PC-9 (cell line): ENCODE results near the gene SV2C. TPM values are rescaled to one million over a fixed set of nuclear protein-coding genes. Genes with fewer than 3 reads are reported as not detected.

Experiments used
- BruUV-seq: library from RNA; stranded (reverse); fragments of 400-500 nt; replicated peaks from 2 replicates; lab custom pipeline; 2021; lab: Mats Ljungman, UMichigan
- CTCF ChIA-PET: fragments of 300-600 bp; sonication (Branson Sonifier 250); formaldehyde crosslinking; loops from one replicate; lab custom pipeline; 2022; ENCODE audit warnings: antibody characterized with exemption; lab: Charles Lee
- POLR2A ChIA-PET: fragments of 300-600 bp; sonication (Branson Sonifier 250); formaldehyde crosslinking; loops from one replicate; lab custom pipeline; 2022; ENCODE audit warnings: antibody characterized with exemption; ENCODE audit not compliant: unreplicated experiment; lab: Charles Lee
- DNase-seq, 2 experiments: peaks; one replicate each; pipeline versions ENCODE4 v3.0.0 to v3.0.0-alpha.2; 2015 to 2022; ENCODE audit warnings: mixed read lengths in 1 of 2
- H2AFZ ChIP-seq: fragments of 200-600 bp; sonication (generic); 2 replicates; pipeline ENCODE4 v1.8.1; 2017; ENCODE audit warnings: antibody characterized with exemption
- H3F3A ChIP-seq: fragments of 200-600 bp; sonication (generic); 2 replicates; pipeline ENCODE4 v1.8.1; 2017; ENCODE audit warnings: antibody characterized with exemption, mild to moderate bottlenecking, low read depth; ENCODE audit not compliant: insufficient read depth
- H3K27ac ChIP-seq: fragments of 200-600 bp; sonication (generic); 2 replicates; pipeline ENCODE4 v1.6.1; 2016; ENCODE audit warnings: mixed run types
- H3K27me3 ChIP-seq: fragments of 200-600 bp; sonication (generic); 2 replicates; pipeline ENCODE4 v1.6.1; 2016; ENCODE audit warnings: low read depth, mixed run types; ENCODE audit not compliant: insufficient read depth
- H3K36me3 ChIP-seq: fragments of 200-600 bp; sonication (generic); 2 replicates; pipeline ENCODE4 v1.6.1; 2016; ENCODE audit warnings: low read depth, mixed run types
- H3K4me1 ChIP-seq: fragments of 200-600 bp; sonication (generic); replicated peaks from 2 replicates; pipeline ENCODE4 v1.6.1; 2016; ENCODE audit warnings: mixed run types; ENCODE audit not compliant: insufficient read depth
- H3K4me2 ChIP-seq: fragments of 200-600 bp; sonication (generic); 2 replicates; pipeline ENCODE4 v1.6.1; 2017; ENCODE audit warnings: mixed run types
- H3K4me3 ChIP-seq: fragments of 200-600 bp; sonication (generic); 2 replicates; pipeline ENCODE4 v1.6.1; 2016; ENCODE audit warnings: mixed run types
- H3K79me2 ChIP-seq: fragments of 200-600 bp; sonication (generic); 2 replicates; pipeline ENCODE4 v1.6.1; 2017; ENCODE audit warnings: low read depth, mixed run types
- H3K9me2 ChIP-seq: fragments of 200-600 bp; sonication (generic); 2 replicates; pipeline ENCODE4 v1.8.1; 2017; ENCODE audit warnings: mild to moderate bottlenecking; ENCODE audit not compliant: insufficient read depth
- H3K9me3 ChIP-seq: fragments of 200-600 bp; sonication (generic); 2 replicates; pipeline ENCODE4 v1.8.1; 2016; ENCODE audit warnings: low read depth; ENCODE audit not compliant: insufficient read depth
- H4K20me1 ChIP-seq: fragments of 200-600 bp; sonication (generic); 2 replicates; pipeline ENCODE4 v1.8.1; 2017; ENCODE audit not compliant: insufficient read depth
- EZH2 ChIP-seq: fragments of 200-600 bp; sonication (generic); IDR thresholded peaks from 2 replicates; pipeline ENCODE4 v1.8.0; 2017; ENCODE audit warnings: antibody characterized with exemption, low read depth
- intact Hi-C: fragments of 100-400 bp; cut with micrococcal nuclease; formaldehyde crosslinking; loops from one replicate; pipeline ENCODE4 v1.10.0; 2022; ENCODE audit not compliant: unreplicated experiment
- total RNA-seq: library from RNA; stranded (reverse); gene quantifications from 2 replicates; pipeline ENCODE4 v1.2.3, GENCODE V29; 2021
- TF ChIP-seq, protein P1 (sequence below): fragments of 200-600 bp; sonication (generic); conservative IDR thresholded peaks from 2 replicates; pipeline ENCODE4 v1.6.1; 2017; ENCODE audit warnings: mixed run types, antibody characterized with exemption, mild to moderate bottlenecking, moderate library complexity

The SV2C gene
- total RNA-seq, 1 experiment from 2014 or later: not detected

DNA sequence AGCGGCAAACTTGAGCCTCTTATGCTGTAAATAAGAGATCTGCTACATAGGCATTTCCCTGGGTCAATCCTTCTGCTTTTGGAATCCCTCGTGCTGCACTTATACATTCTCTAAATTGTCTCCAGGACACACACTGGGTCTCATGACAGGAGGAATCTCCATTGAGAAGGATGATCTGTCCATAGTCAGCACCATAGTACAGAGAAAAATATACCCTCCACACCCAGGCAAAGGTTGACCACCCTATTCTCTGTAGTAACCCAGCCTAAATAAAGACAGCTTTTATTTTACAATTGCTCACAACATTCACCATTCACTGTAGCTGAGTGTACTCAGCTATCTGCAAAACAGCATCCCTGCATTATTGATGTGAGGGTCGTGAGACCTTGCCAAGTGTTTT lies 111.2 kb downstream of the SV2C start:
- H3K4me1 ChIP-seq: no peaks in the 10 kb centered on the region
- no peak for TF ChIP-seq EZH2
- TF ChIP-seq, protein P1, sequence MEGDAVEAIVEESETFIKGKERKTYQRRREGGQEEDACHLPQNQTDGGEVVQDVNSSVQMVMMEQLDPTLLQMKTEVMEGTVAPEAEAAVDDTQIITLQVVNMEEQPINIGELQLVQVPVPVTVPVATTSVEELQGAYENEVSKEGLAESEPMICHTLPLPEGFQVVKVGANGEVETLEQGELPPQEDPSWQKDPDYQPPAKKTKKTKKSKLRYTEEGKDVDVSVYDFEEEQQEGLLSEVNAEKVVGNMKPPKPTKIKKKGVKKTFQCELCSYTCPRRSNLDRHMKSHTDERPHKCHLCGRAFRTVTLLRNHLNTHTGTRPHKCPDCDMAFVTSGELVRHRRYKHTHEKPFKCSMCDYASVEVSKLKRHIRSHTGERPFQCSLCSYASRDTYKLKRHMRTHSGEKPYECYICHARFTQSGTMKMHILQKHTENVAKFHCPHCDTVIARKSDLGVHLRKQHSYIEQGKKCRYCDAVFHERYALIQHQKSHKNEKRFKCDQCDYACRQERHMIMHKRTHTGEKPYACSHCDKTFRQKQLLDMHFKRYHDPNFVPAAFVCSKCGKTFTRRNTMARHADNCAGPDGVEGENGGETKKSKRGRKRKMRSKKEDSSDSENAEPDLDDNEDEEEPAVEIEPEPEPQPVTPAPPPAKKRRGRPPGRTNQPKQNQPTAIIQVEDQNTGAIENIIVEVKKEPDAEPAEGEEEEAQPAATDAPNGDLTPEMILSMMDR: no peak
- no peaks in the 10 kb centered on the region for H4K20me1 ChIP-seq
- no peak overlapping the region for H3K4me3 ChIP-seq
- no peak for DNase-seq
- H3K9me3 ChIP-seq: no peaks in the 10 kb centered on the region
- no peaks in the 10 kb centered on the region for H3K27me3 ChIP-seq
- H2AFZ ChIP-seq: no peak overlapping the region
- ChIA-PET CTCF (no interaction called here), POLR2A (interaction anchor here (0.6 kb wide), 1 partner anchor 383 kb away, joined by 12 read pairs; no protein-coding TSS in a partner anchor)
- no peaks in the 10 kb centered on the region for H3K36me3 ChIP-seq
- H3K79me2 ChIP-seq: no peaks in the 10 kb centered on the region
- no peak overlapping the region for H3K4me2 ChIP-seq
- no peak overlapping the region for H3K27ac ChIP-seq
- intact Hi-C loops: no loop called here
- H3K9me2 ChIP-seq: no peaks in the 10 kb centered on the region
- H3F3A ChIP-seq: no peaks in the 10 kb centered on the region
- BruUV-seq: no TSS peak

GRCh38 chr5:76196457-76196856 lies 113.3 kb downstream of the SV2C start:
- Histone ChIP-seq H3K9me3 (no peaks in the 10 kb centered on the region), H3K27ac (no peak overlapping the region), H3K4me2 (no peak overlapping the region), H3F3A (no peaks in the 10 kb centered on the region), H2AFZ (no peak overlapping the region), H3K9me2 (no peaks in the 10 kb centered on the region), H3K36me3 (no peaks in the 10 kb centered on the region), H3K27me3 (no peaks in the 10 kb centered on the region), H3K79me2 (no peaks in the 10 kb centered on the region), H3K4me1 (no peaks in the 10 kb centered on the region), H4K20me1 (no peaks in the 10 kb centered on the region), H3K4me3 (no peak overlapping the region)
- no TSS peak for BruUV-seq
- ChIA-PET POLR2A (no interaction called here), CTCF (no interaction called here)
- TF ChIP-seq, protein P1: no peak
- TF ChIP-seq EZH2: no peak
- intact Hi-C loops: no loop called here
- DNase-seq: no peak

DNA sequence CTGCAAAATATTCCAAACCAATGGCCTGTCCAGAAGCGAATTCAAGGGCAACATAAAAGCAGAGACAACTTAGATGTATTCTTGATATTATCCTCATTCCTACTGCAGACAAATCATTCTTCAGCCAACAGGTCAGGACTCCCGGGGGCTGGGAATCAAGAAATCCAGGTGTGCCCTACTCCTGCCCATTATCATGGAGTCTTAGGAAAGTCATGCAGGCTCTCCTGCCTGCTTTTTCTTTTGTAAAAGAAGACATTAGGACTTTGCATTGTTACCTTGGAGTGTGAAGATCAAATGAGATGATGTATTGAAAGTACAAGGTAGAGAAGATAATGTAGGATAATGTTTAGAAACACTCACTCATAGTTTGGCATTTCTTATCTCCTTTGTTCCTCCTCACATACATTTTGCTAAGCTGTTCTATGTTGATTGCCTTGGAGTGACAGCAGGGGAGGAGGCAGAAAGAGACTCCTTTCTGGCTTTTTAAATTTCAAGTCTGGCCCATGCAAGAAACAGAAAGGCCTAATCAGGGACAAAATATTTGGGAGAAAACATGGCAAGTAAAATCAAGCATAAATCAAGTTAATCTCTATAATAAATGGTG lies 113.8 kb downstream of the SV2C start:
- Histone ChIP-seq H3K79me2 (no peaks in the 10 kb centered on the region), H3K36me3 (no peaks in the 10 kb centered on the region), H4K20me1 (no peaks in the 10 kb centered on the region), H3K9me2 (no peaks in the 10 kb centered on the region; the same call in 1 of the 2 replicates), H3K4me1 (no peaks in the 10 kb centered on the region), H3K27me3 (no peaks in the 10 kb centered on the region), H3K4me2 (no peak overlapping the region), H3K27ac (no peak overlapping the region), H3K9me3 (no peaks in the 10 kb centered on the region), H3F3A (no peaks in the 10 kb centered on the region), H3K4me3 (no peak overlapping the region), H2AFZ (no peak overlapping the region)
- intact Hi-C loops: no loop called here
- CTCF ChIA-PET: no interaction called here
- no peak for TF ChIP-seq EZH2
- TF ChIP-seq, protein P1: no peak
- POLR2A ChIA-PET: no interaction called here
- no TSS peak for BruUV-seq
- no peak for DNase-seq
